ENCODE results near the gene SPRR2F. TPM values are rescaled to one million over a fixed set of nuclear protein-coding genes. Genes with fewer than 3 reads are reported as not detected.

Gene SPRR2F
- total and polyA plus RNA-seq, 2 donors (not counting 3 experiments of a cell fraction or from before 2014, with no cell fraction given), result not detected

- no peak overlapping the region for H3K9ac ChIP-seq (replicated peaks; ENCODE audit: extremely low read depth, insufficient read depth, low read length)
- H3K4me3 ChIP-seq (replicated peaks in 1 of 3; ENCODE audit: insufficient read depth in 1 of 3, low read depth in 1 of 3, low read length in 3 of 3), result no peak overlapping the region
- H3K27ac ChIP-seq (ENCODE audit: insufficient read depth, low read depth, low read length), result no peak overlapping the region
- no peaks in the 10 kb centered on the region for H3K36me3 ChIP-seq (ENCODE audit: control insufficient read depth in 2 of 2, extremely low read depth in 1 of 2, insufficient read depth in 2 of 2, low read length in 2 of 2)
- H2AFZ ChIP-seq (ENCODE audit: low read depth, low read length), result no peak overlapping the region
- FAIRE-seq (no peak), DNase-seq (ENCODE audit: low read depth, low spot score) (no peak)
- H3K4me1 ChIP-seq (ENCODE audit: control insufficient read depth, extremely low read depth, insufficient read depth, low read length), result no peaks in the 10 kb centered on the region
- no peak for TF ChIP-seq GATA2 (IDR thresholded peaks at IDR 0.05; ENCODE audit: insufficient read depth, insufficient read length, low read depth, low read length)
- no peak for TF ChIP-seq EZH2 (IDR thresholded peaks at IDR 0.05; ENCODE audit: borderline replicate concordance, low read depth, low read length, severe bottlenecking)
- no peak for TF ChIP-seq CTCF (IDR thresholded peaks at IDR 0.05; ENCODE audit: extremely low read depth in 1 of 2, insufficient read depth in 1 of 2, low read depth in 1 of 2, low read length in 2 of 2)
- no peak for TF ChIP-seq MAX (IDR thresholded peaks at IDR 0.05; ENCODE audit: insufficient read depth, insufficient read length)
- TF ChIP-seq FOS (IDR thresholded peaks at IDR 0.05; ENCODE audit: borderline replicate concordance, insufficient read depth, low read length), result no peak
- TF ChIP-seq MYC (IDR thresholded peaks at IDR 0.05; ENCODE audit: low read depth, low read length), result no peak
- TF ChIP-seq POLR2AphosphoS5 (IDR thresholded peaks at IDR 0.05; ENCODE audit: insufficient read depth, low read depth, low read length), result no peak
- no peak for TF ChIP-seq POLR2A (IDR thresholded peaks at IDR 0.05; ENCODE audit: low read depth, low read length)
- no peak for TF ChIP-seq JUN (IDR thresholded peaks at IDR 0.05; ENCODE audit: borderline replicate concordance, insufficient read depth, insufficient read length, low read depth)
- no peaks in the 10 kb centered on the region for H3K9me3 ChIP-seq (replicated peaks; ENCODE audit: control insufficient read depth, insufficient read depth, low read length)
- H3K27me3 ChIP-seq (ENCODE audit: control insufficient read depth in 2 of 2, insufficient read depth in 2 of 2, low read length in 2 of 2), result no peaks in the 10 kb centered on the region
- no peak overlapping the region for H3K4me2 ChIP-seq (ENCODE audit: insufficient read depth, low read length)
- H3K79me2 ChIP-seq (ENCODE audit: control insufficient read depth, insufficient read depth, low read length), result no peaks in the 10 kb centered on the region
- ChIA-PET CTCF (no interaction called here), POLR2A (no interaction called here)
- H4K20me1 ChIP-seq (replicated peaks; ENCODE audit: control insufficient read depth, extremely low read depth, insufficient read depth, low read length), result no peaks in the 10 kb centered on the region
- intact Hi-C loops (cut with micrococcal nuclease), result no loop called here
- dilution Hi-C loops (cut with MboI; ENCODE audit: extremely low pct_ligation_motif_present, low sequenced_read_pairs), result no loop called here
- no peaks in the 10 kb centered on the region for H3K9me1 ChIP-seq (replicated peaks; ENCODE audit: control insufficient read depth, extremely low read depth, insufficient read depth, low read length)
- BruUV-seq (replicated peaks), result no TSS peak
These were observed 42.2 kb upstream of the SPRR2F start for GRCh38 chr1:153155541-153155940.
